HepG2 (cell line): ENCODE results near the gene SLC16A3. TPM values are rescaled to one million over a fixed set of nuclear protein-coding genes. Genes with fewer than 3 reads are reported as not detected.

ENCODE experiments used
- CTCF ChIP-seq: sonication (generic); formaldehyde crosslinking; IDR thresholded peaks from 2 replicates; pipeline ENCODE4 v1.5.0; 2020; ENCODE audit warnings: mild to moderate bottlenecking, missing genetic modification reagents, moderate library complexity
- ETV5 ChIP-seq: IDR thresholded peaks from 2 replicates; pipeline ENCODE4 v1.6.1; 2018; ENCODE audit warnings: missing biosample characterization, missing genetic modification reagents, inconsistent platforms, borderline replicate concordance
- GATAD2A ChIP-seq: IDR thresholded peaks from 2 replicates; pipeline ENCODE4 v1.6.1; 2016
- HINFP ChIP-seq: sonication (generic); formaldehyde crosslinking; IDR thresholded peaks from 2 replicates; pipeline ENCODE4 v1.4.0; 2020; ENCODE audit warnings: low read depth, mild to moderate bottlenecking, missing genetic modification reagents
- HMGA1 ChIP-seq: sonication (generic); formaldehyde crosslinking; conservative IDR thresholded peaks from 2 replicates; pipeline ENCODE4 v1.4.0; 2020; ENCODE audit warnings: missing genetic modification reagents
- HNRNPUL1 ChIP-seq: fragments of 200-400 bp; formaldehyde crosslinking; IDR thresholded peaks from 2 replicates; pipeline ENCODE4 v1.6.1; 2017; ENCODE audit warnings: low read depth, mild to moderate bottlenecking, low read length, moderate library complexity
- KLF9 ChIP-seq: IDR thresholded peaks from 2 replicates; pipeline ENCODE4 v1.6.1; 2016; ENCODE audit warnings: low read depth
- PATZ1 ChIP-seq: sonication (generic); formaldehyde crosslinking; IDR thresholded peaks from 2 replicates; pipeline ENCODE4 v1.4.0; 2020; ENCODE audit warnings: missing genetic modification reagents
- RBAK ChIP-seq: sonication (generic); formaldehyde crosslinking; IDR thresholded peaks from 2 replicates; pipeline ENCODE4 v1.5.1; 2020; ENCODE audit warnings: mild to moderate bottlenecking, missing genetic modification reagents
- SMYD3 ChIP-seq: sonication (generic); formaldehyde crosslinking; IDR thresholded peaks from 2 replicates; pipeline ENCODE4 v1.8.1; 2023; ENCODE audit warnings: mild to moderate bottlenecking, missing genetic modification reagents
- SNAPC5 ChIP-seq: sonication (generic); formaldehyde crosslinking; IDR thresholded peaks from 2 replicates; pipeline ENCODE4 v1.8.1; 2023; ENCODE audit warnings: mild to moderate bottlenecking, missing genetic modification reagents, borderline replicate concordance
- ZBTB10 ChIP-seq: sonication (generic); formaldehyde crosslinking; IDR thresholded peaks from 2 replicates; pipeline ENCODE4 v1.4.0; 2020; ENCODE audit warnings: missing genetic modification reagents, borderline replicate concordance
- ZC3H4 ChIP-seq: sonication (generic); formaldehyde crosslinking; IDR thresholded peaks from 2 replicates; pipeline ENCODE4 v1.4.0; 2020; ENCODE audit warnings: missing genetic modification reagents, borderline replicate concordance
- ZNF337 ChIP-seq: sonication (generic); formaldehyde crosslinking; IDR thresholded peaks from 2 replicates; pipeline ENCODE4 v1.5.1; 2020; ENCODE audit warnings: missing genetic modification reagents, low read depth, mild to moderate bottlenecking, borderline replicate concordance
- ZNF580 ChIP-seq: IDR thresholded peaks from 2 replicates; pipeline ENCODE4 v1.6.1; 2016; ENCODE audit warnings: low read depth, borderline replicate concordance
- ZNF614 ChIP-seq: IDR thresholded peaks from 2 replicates; pipeline ENCODE4 v1.6.1; 2018; ENCODE audit warnings: missing biosample characterization, missing genetic modification reagents, inconsistent platforms, borderline replicate concordance
- ZNF777 ChIP-seq: sonication (generic); formaldehyde crosslinking; IDR thresholded peaks from 2 replicates; pipeline ENCODE4 v1.4.0; 2020; ENCODE audit warnings: missing genetic modification reagents
- polyA plus RNA-seq, 8 experiments: library from polyadenylated mRNA; depleted of rRNA in 3 of 8; stranded (reverse) in 7 of 8; unstranded in 1 of 8; fragments of >200 nt; fragmentation: Illumina TruSeq in 4 of 8; extraction: Trizol in 4 of 8; gene quantifications; 2 replicates each; pipeline versions ENCODE4 v1.2.1 to v1.2.3, GENCODE V29; 2011 to 2016; ENCODE audit warnings: low read depth in 4 of 8, missing spikeins in 1 of 8, mixed read lengths in 1 of 8; ENCODE audit not compliant: insufficient read depth in 1 of 8
- total RNA-seq, 5 experiments: library from RNA; depleted of rRNA; stranded (reverse); fragments of >200 nt; fragmentation: Illumina TruSeq; extraction: Trizol; gene quantifications; 2 replicates each; pipeline ENCODE4 v1.2.3, GENCODE V29; 2016; ENCODE audit warnings: low read depth in 1 of 5

The SLC16A3 gene
- total and polyA plus RNA-seq, 2 of the 13 experiments (the other 11 are each of a cell fraction or from before 2014, with no cell fraction given), result 242 to 349 TPM

GRCh38 chr17:82231562-82232321 is 2.9 kb downstream of the SLC16A3 start (continued):
- TF ChIP-seq CTCF (CRISPR knock-in tag) (peak; percentile 45; the same call in 1 of the 2 replicates), ZNF614 (CRISPR knock-in tag) (peak; percentile 78), RBAK (CRISPR knock-in tag) (no peak), HNRNPUL1 (no peak), KLF9 (CRISPR knock-in tag) (peak; percentile 80; the same call in 1 of the 2 replicates), PATZ1 (peak; percentile 99), HMGA1 (CRISPR knock-in tag) (no peak), ZBTB10 (peak; percentile 95), SNAPC5 (CRISPR knock-in tag) (no peak; the same call in 1 of the 2 replicates), HINFP (CRISPR knock-in tag) (no peak), ZNF777 (CRISPR knock-in tag) (peak; percentile 73), SMYD3 (no peak), ZNF580 (CRISPR knock-in tag) (peak; percentile 60; the same call in 1 of the 2 replicates), GATAD2A (CRISPR knock-in tag) (peak; percentile 84), ZNF337 (CRISPR knock-in tag) (no peak), ZC3H4 (CRISPR knock-in tag) (peak; percentile 49; the same call in 1 of the 2 replicates), ETV5 (CRISPR knock-in tag) (peak; percentile 81; the same call in 1 of the 2 replicates)
